NCI-H2196 treated with DMSO at 0.1 percent for 48 hours (cell line): ENCODE results near the gene LRRC3B.

Experiments
- DNase-seq: peaks from one replicate; lab custom pipeline; 2025; ENCODE audit not compliant: unreplicated experiment; lab: John Stamatoyannopoulos, UW

Gene LRRC3B

GRCh38 chr3:26630669-26631389 lies 8.3 kb downstream of the LRRC3B start:
- no peak for DNase-seq

- no peak for DNase-seq
Observed at GRCh38 chr3:26631390-26631738, 8.8 kb downstream of the LRRC3B start.

- DNase-seq = no peak
Observed at GRCh38 chr3:26634601-26635000, 12.0 kb downstream of the LRRC3B start.

GRCh38 chr3:26636096-26636727 lies 13.6 kb downstream of the LRRC3B start:
- no peak for DNase-seq

GRCh38 chr3:26637698-26638097 lies 15.1 kb downstream of the LRRC3B start:
- no peak for DNase-seq

GRCh38 chr3:26638113-26638512 lies 15.5 kb downstream of the LRRC3B start:
- DNase-seq = no peak

- DNase-seq = no peak
Observed at GRCh38 chr3:26639339-26639738, 16.8 kb downstream of the LRRC3B start.

GRCh38 chr3:26647078-26647477 lies 24.5 kb downstream of the LRRC3B start:
- DNase-seq = no peak

GRCh38 chr3:26648461-26648860 lies 25.9 kb downstream of the LRRC3B start:
- DNase-seq = no peak

- no peak for DNase-seq
Observed at GRCh38 chr3:26652164-26652563, 29.6 kb downstream of the LRRC3B start.

- no peak for DNase-seq
Observed at GRCh38 chr3:26653811-26654425, 31.3 kb downstream of the LRRC3B start.

GRCh38 chr3:26655231-26655630 lies 32.7 kb downstream of the LRRC3B start:
- no peak for DNase-seq

GRCh38 chr3:26657348-26657976 lies 34.9 kb downstream of the LRRC3B start:
- no peak for DNase-seq

GRCh38 chr3:26668171-26668570 lies 45.6 kb downstream of the LRRC3B start:
- no peak for DNase-seq

- DNase-seq = no peak
Observed at GRCh38 chr3:26668696-26669095, 46.1 kb downstream of the LRRC3B start.

- DNase-seq = no peak
Observed at GRCh38 chr3:26675336-26675735, 52.8 kb downstream of the LRRC3B start.

- no peak for DNase-seq
Observed at GRCh38 chr3:26681632-26682031, 59.1 kb downstream of the LRRC3B start.

- DNase-seq = no peak
Observed at GRCh38 chr3:26682406-26682805, 59.8 kb downstream of the LRRC3B start.

- DNase-seq = no peak
Observed at GRCh38 chr3:26683902-26684301, 61.3 kb downstream of the LRRC3B start.

- no peak for DNase-seq
Observed at GRCh38 chr3:26687466-26687865, 64.9 kb downstream of the LRRC3B start.

- DNase-seq = no peak
Observed at GRCh38 chr3:26699553-26699952, 77.0 kb downstream of the LRRC3B start.

- no peak for DNase-seq
Observed at GRCh38 chr3:26703519-26703918, 80.9 kb downstream of the LRRC3B start.
